Fibroblast of pulmonary artery (primary cell): ENCODE data around the gene AK3.

Experiments
- DNase-seq: peaks from one replicate; pipeline ENCODE4 v3.0.0-alpha.2; 2010; ENCODE audit warnings: low read depth
- H3K4me3 ChIP-seq: replicated peaks from 2 replicates; pipeline ENCODE4 v1.5.1; 2011; ENCODE audit warnings: low read depth, mild to moderate bottlenecking, control low read depth, low read length, moderate library complexity
- TF ChIP-seq, protein P1 (sequence below): IDR thresholded peaks from 2 replicates; pipeline ENCODE4 v1.5.1; 2011; ENCODE audit warnings: mild to moderate bottlenecking, control low read depth, low read length, inconsistent platforms; ENCODE audit errors: missing control alignments

AK3 gene

GRCh38 chr9:4748612-4749011 lies 7.6 kb upstream of the AK3 start:
- TF ChIP-seq, protein P1, sequence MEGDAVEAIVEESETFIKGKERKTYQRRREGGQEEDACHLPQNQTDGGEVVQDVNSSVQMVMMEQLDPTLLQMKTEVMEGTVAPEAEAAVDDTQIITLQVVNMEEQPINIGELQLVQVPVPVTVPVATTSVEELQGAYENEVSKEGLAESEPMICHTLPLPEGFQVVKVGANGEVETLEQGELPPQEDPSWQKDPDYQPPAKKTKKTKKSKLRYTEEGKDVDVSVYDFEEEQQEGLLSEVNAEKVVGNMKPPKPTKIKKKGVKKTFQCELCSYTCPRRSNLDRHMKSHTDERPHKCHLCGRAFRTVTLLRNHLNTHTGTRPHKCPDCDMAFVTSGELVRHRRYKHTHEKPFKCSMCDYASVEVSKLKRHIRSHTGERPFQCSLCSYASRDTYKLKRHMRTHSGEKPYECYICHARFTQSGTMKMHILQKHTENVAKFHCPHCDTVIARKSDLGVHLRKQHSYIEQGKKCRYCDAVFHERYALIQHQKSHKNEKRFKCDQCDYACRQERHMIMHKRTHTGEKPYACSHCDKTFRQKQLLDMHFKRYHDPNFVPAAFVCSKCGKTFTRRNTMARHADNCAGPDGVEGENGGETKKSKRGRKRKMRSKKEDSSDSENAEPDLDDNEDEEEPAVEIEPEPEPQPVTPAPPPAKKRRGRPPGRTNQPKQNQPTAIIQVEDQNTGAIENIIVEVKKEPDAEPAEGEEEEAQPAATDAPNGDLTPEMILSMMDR, result no peak
- H3K4me3 ChIP-seq, result no peak overlapping the region
- DNase-seq, result no peak

GRCh38 chr9:4746278-4747030 lies 5.5 kb upstream of the AK3 start:
- TF ChIP-seq, protein P1, result no peak
- no peak for DNase-seq

GRCh38 chr9:4743131-4743875 lies 2.3 kb upstream of the AK3 start:
- no peak for DNase-seq
- no peak overlapping the region for H3K4me3 ChIP-seq
- TF ChIP-seq, protein P1, result no peak

More at GRCh38 chr9:4746278-4747030, 5.5 kb upstream of the AK3 start:
- H3K4me3 ChIP-seq, result no peak overlapping the region

DNA sequence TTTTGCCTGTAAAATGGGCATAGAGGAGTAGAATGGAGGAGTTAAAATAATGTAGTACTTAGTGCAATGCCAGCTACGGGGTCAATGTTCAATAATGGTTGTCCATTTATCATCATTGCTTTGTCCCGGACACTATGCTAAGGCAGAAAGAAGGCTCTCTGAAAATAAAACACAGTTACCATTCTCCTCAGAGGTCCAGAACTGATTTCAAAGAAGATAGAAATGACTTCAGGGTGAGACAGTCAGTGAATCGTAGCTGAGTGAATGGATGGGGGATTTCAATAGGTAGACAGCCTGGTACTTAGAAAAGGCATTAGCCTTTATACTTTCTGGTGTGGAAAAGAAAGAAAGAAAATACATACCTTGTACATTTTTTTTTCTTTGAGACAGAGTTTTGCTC lies 1.2 kb upstream of the AK3 start:
- H3K4me3 ChIP-seq, result no peak overlapping the region
- TF ChIP-seq, protein P1, result no peak
- DNase-seq, result no peak

- TF ChIP-seq, protein P1, result no peak
- peak; percentile 11 for DNase-seq
- peak overlapping the region; percentile 70 for H3K4me3 ChIP-seq
Measured at GRCh38 chr9:4741365-4742089, 525 bp upstream of the AK3 start.

DNA sequence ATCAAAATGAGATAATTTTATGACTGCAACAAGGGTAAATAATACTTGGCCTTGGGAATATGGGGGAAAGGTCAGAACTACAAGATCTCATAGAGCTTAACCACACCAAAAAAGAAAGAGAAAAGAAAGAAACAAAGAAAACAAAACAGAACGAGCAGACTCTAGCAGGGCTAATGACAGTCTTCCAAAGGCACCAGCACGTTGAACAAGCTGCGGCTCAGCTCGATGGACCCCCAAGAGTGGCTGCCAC lies 689 bp downstream of the AK3 start:
- DNase-seq, result peak; percentile 31
- H3K4me3 ChIP-seq, result peak overlapping the region; percentile 70
- TF ChIP-seq, protein P1, result no peak
